Measurements from ENCODE around the gene OPRM1. TPM values are rescaled to one million over a fixed set of nuclear protein-coding genes. Genes with fewer than 3 reads are reported as not detected.

Gene OPRM1
- total RNA-seq: not detected in 2 replicates
- long read RNA-seq: 0 reads

- no peaks in the 10 kb centered on the region for H3K9me3 Mint-ChIP-seq (ENCODE audit: unreplicated experiment)
- no peaks in the 10 kb centered on the region for H3K4me1 Mint-ChIP-seq (ENCODE audit: unreplicated experiment)
- no peak for TF ChIP-seq CTCF (IDR thresholded peaks at IDR 0.05)
- no peak within 1 kb of the TSS for H3K27ac Mint-ChIP-seq (ENCODE audit: unreplicated experiment)
- H3K27me3 Mint-ChIP-seq (ENCODE audit: unreplicated experiment): peaks cover 37% of the 10 kb centered on the region
- no peak within 1 kb of the TSS for H3K4me3 Mint-ChIP-seq (ENCODE audit: unreplicated experiment)
- H3K36me3 Mint-ChIP-seq (ENCODE audit: unreplicated experiment): no peaks in the 10 kb centered on the region
- DNase-seq (ENCODE audit: extremely low spot score, unreplicated experiment): peak; percentile 89
Observed at GRCh38 chr6:154039231-154039842, at the start of gene OPRM1. Gene OPRM1 (plus strand): TSS chr6:154039240. CDS start chr6:154039545, 305 bp downstream.

GRCh38 chr6:153989989-153990388 lies 49.1 kb upstream of the OPRM1 start:
- Mint-ChIP-seq H3K4me3 (ENCODE audit: unreplicated experiment) (no peak overlapping the region), H3K4me1 (ENCODE audit: unreplicated experiment) (peaks cover 7% of the 10 kb centered on the region), H3K36me3 (ENCODE audit: unreplicated experiment) (no peaks in the 10 kb centered on the region), H3K9me3 (ENCODE audit: unreplicated experiment) (no peaks in the 10 kb centered on the region), H3K27me3 (ENCODE audit: unreplicated experiment) (peaks cover 12% of the 10 kb centered on the region), H3K27ac (ENCODE audit: unreplicated experiment) (no peak overlapping the region)
- no peak for DNase-seq (ENCODE audit: extremely low spot score, unreplicated experiment)
- no peak for TF ChIP-seq CTCF (IDR thresholded peaks at IDR 0.05)

GRCh38 chr6:153994004-153994403 lies 45.0 kb upstream of the OPRM1 start:
- no peak overlapping the region for H3K27ac Mint-ChIP-seq (ENCODE audit: unreplicated experiment)
- H3K9me3 Mint-ChIP-seq (ENCODE audit: unreplicated experiment): no peaks in the 10 kb centered on the region
- peaks cover 7% of the 10 kb centered on the region for H3K4me1 Mint-ChIP-seq (ENCODE audit: unreplicated experiment)
- no peak for TF ChIP-seq CTCF (IDR thresholded peaks at IDR 0.05)
- no peak overlapping the region for H3K4me3 Mint-ChIP-seq (ENCODE audit: unreplicated experiment)
- peaks cover 15% of the 10 kb centered on the region for H3K27me3 Mint-ChIP-seq (ENCODE audit: unreplicated experiment)
- no peak for DNase-seq (ENCODE audit: extremely low spot score, unreplicated experiment)
- H3K36me3 Mint-ChIP-seq (ENCODE audit: unreplicated experiment): no peaks in the 10 kb centered on the region

- no peak for DNase-seq (ENCODE audit: extremely low spot score, unreplicated experiment)
- no peak overlapping the region for H3K27ac Mint-ChIP-seq (ENCODE audit: unreplicated experiment)
- no peaks in the 10 kb centered on the region for H3K9me3 Mint-ChIP-seq (ENCODE audit: unreplicated experiment)
- no peaks in the 10 kb centered on the region for H3K36me3 Mint-ChIP-seq (ENCODE audit: unreplicated experiment)
- TF ChIP-seq CTCF (IDR thresholded peaks at IDR 0.05): no peak
- H3K27me3 Mint-ChIP-seq (ENCODE audit: unreplicated experiment): peaks cover 21% of the 10 kb centered on the region
- no peak overlapping the region for H3K4me3 Mint-ChIP-seq (ENCODE audit: unreplicated experiment)
- peaks cover 7% of the 10 kb centered on the region for H3K4me1 Mint-ChIP-seq (ENCODE audit: unreplicated experiment)
Observed at GRCh38 chr6:153994811-153995210, 44.2 kb upstream of the OPRM1 start.

GRCh38 chr6:153997221-153997620 lies 41.8 kb upstream of the OPRM1 start:
- TF ChIP-seq CTCF (IDR thresholded peaks at IDR 0.05): no peak
- H3K36me3 Mint-ChIP-seq (ENCODE audit: unreplicated experiment): no peaks in the 10 kb centered on the region
- no peak overlapping the region for H3K27ac Mint-ChIP-seq (ENCODE audit: unreplicated experiment)
- H3K4me3 Mint-ChIP-seq (ENCODE audit: unreplicated experiment): no peak overlapping the region
- peaks cover 16% of the 10 kb centered on the region for H3K27me3 Mint-ChIP-seq (ENCODE audit: unreplicated experiment)
- peaks cover 7% of the 10 kb centered on the region for H3K4me1 Mint-ChIP-seq (ENCODE audit: unreplicated experiment)
- H3K9me3 Mint-ChIP-seq (ENCODE audit: unreplicated experiment): no peaks in the 10 kb centered on the region
- no peak for DNase-seq (ENCODE audit: extremely low spot score, unreplicated experiment)
